SJSA1 (cell line): Measurements from ENCODE around the gene DPCD. TPM values are rescaled to one million over a fixed set of nuclear protein-coding genes. Genes with fewer than 3 reads are reported as not detected.

ENCODE experiments used
- DNase-seq, 2 experiments: peaks; one replicate each; pipeline ENCODE4 v3.0.0-alpha.2; 2015 to 2020; ENCODE audit warnings: low spot score in 2 of 2, low read depth in 1 of 2
- H3K27ac ChIP-seq: fragments of 250-450 bp; sonication (Bioruptor Pico); 2 replicates; pipeline ENCODE4 v1.5.1; 2020; ENCODE audit warnings: mild to moderate bottlenecking, moderate library complexity
- H3K27me3 ChIP-seq: fragments of 250-450 bp; sonication (Bioruptor Pico); replicated peaks from 2 replicates; pipeline ENCODE4 v1.5.1; 2020; ENCODE audit warnings: mild to moderate bottlenecking, moderate library complexity
- H3K36me3 ChIP-seq: fragments of 250-450 bp; sonication (Bioruptor Pico); 2 replicates; pipeline ENCODE4 v1.5.1; 2020; ENCODE audit warnings: mild to moderate bottlenecking
- H3K4me1 ChIP-seq: fragments of 250-450 bp; sonication (Bioruptor Pico); replicated peaks from 2 replicates; pipeline ENCODE4 v1.6.1; 2021; ENCODE audit warnings: mild to moderate bottlenecking
- H3K4me3 ChIP-seq: fragments of 250-450 bp; sonication (Bioruptor Pico); 2 replicates; pipeline ENCODE4 v1.5.1; 2020; ENCODE audit warnings: mild to moderate bottlenecking
- H3K9me3 ChIP-seq: fragments of 250-450 bp; sonication (Bioruptor Pico); replicated peaks from 2 replicates; pipeline ENCODE4 v1.5.1; 2020; ENCODE audit warnings: mild to moderate bottlenecking
- total RNA-seq: library from RNA; depleted of rRNA; stranded (reverse); fragments of >200 nt; shearing (Covaris generic); gene quantifications from 2 replicates; pipeline ENCODE4 v1.2.3, GENCODE V29; 2014

The DPCD gene
- total RNA-seq, 1 experiment from 2014 or later = 34.8 TPM

DNA sequence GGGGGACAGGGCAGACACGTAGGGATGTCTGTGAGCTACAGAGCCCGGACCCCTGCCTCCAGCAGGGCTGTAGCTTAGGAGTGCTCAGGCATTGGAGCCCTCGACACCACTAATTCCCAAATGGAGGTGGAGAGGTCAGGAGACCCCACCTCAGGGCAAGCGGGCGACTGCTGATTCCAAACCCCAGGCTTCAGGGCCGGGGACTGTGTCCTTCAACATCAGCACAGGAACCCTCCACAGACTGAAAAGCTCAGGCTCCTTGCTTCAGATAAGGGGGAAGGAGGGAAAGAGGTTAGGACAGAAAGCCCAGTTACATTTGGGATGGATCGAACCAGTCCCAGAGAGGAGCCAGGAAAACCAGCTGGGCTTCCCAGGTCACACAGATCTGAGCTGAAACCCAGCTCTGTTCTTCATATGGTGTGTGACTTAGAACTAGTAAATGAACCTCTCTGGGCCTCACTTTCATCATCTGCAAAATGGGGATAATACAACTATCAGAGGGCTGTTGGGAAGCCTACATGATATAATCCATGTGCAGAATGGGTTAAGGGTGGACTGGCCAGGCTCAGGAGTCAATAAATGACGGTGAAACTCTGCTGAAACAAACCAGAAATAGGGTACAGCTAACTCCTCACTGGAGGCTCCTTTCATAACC, 16.7 kb upstream of the DPCD start:
- H3K27ac ChIP-seq = no peak overlapping the region
- peaks cover 5% of the 10 kb centered on the region; the same call in 1 of the 2 replicates for H3K9me3 ChIP-seq
- H3K4me3 ChIP-seq = no peak overlapping the region
- peaks cover 24% of the 10 kb centered on the region for H3K27me3 ChIP-seq
- no peak for DNase-seq
- no peaks in the 10 kb centered on the region for H3K36me3 ChIP-seq
- peaks cover 19% of the 10 kb centered on the region for H3K4me1 ChIP-seq

DNA sequence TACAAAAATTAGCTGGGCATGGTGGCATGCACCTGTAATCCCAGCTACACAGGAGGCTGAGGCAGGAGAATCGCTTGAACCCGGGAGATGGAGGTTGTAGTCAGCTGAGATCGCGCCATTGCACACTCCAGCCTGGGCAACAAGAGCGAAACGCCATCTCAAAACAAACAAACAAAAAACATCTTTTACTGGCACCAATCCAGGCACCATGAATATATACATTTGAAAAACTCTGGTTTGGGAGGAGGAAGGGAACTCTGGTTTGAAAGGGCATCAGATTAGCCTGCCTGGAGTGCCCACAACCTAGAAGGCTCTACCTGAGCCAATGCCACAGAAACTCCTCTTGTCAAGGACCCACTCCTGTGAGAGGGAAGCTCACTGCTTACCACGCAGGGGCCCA, 16.0 kb upstream of the DPCD start:
- Histone ChIP-seq H3K27me3 (peaks cover 17% of the 10 kb centered on the region), H3K4me3 (no peak overlapping the region), H3K4me1 (peaks cover 16% of the 10 kb centered on the region), H3K36me3 (no peaks in the 10 kb centered on the region), H3K9me3 (peaks cover 5% of the 10 kb centered on the region; the same call in 1 of the 2 replicates), H3K27ac (no peak overlapping the region)
- DNase-seq = no peak

DNA sequence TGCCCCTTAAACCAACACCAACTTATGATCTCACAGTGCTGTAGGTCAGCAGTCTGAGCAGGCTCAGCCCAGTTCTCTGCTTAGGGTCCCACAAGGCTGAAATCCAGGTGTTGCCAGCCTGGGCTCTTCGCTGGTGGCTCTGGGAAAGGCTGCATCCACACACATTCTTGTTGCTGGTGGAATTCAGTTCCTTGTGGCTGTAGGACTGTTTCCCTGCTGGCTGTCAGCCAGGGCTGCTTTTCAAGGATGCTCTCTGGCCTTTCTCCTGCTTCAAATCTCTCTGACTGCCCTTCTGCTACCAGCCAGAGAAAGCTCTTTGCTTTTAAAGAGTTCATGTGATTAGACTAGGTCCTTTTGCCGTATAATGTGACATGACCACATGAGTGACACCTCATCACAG, 15.3 kb upstream of the DPCD start:
- Histone ChIP-seq H3K36me3 (no peaks in the 10 kb centered on the region), H3K9me3 (peaks cover 5% of the 10 kb centered on the region; the same call in 1 of the 2 replicates), H3K4me1 (peaks cover 16% of the 10 kb centered on the region), H3K27ac (no peak overlapping the region), H3K27me3 (peaks cover 11% of the 10 kb centered on the region), H3K4me3 (no peak overlapping the region)
- no peak for DNase-seq

DNA sequence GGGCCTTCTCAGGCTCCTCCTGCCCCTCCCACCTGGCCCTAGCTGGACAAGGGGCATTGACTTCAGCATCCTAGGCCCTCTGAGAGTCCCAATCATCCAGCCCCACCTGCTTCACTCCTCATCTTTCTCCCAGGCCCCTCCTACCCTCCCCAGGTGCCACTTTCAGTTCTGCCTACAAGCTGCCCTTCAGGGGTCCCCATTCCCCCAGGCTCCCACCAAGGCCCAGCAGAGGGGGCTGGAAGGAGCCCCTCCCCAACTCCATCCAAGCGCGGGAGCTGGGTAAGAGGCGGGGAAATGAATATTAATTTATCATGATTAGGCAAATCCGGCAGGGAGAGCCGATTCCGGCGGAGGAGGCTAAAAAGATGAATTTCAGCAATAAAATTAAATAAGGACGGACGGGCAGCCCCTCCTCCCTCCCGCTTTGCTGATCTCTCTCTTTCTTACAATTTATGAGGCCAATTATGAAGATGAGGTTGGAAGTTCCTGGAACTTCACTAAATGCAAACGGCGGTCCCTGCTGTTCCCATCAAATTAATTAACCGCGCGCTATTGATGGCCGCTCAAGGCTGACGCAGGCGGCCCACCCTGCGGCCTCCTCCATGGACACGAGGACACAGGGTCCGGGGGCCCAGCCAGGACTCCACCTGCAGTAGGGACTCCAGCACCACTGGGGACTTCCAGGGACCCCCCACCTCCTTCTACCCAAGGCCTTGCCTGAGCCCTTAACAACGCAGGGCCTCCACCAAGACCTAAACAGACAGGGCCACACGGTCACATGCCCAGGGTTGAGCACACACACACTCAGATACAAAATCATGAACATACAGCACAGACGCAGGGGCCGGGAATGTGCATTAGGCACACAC, 14.0 kb upstream of the DPCD start:
- Histone ChIP-seq H3K4me1 (peaks cover 16% of the 10 kb centered on the region), H3K4me3 (no peak overlapping the region), H3K27ac (no peak overlapping the region), H3K36me3 (no peaks in the 10 kb centered on the region; the same call in 1 of the 2 replicates), H3K9me3 (peaks cover 5% of the 10 kb centered on the region; the same call in 1 of the 2 replicates), H3K27me3 (peaks cover 8% of the 10 kb centered on the region)
- no peak for DNase-seq

DNA sequence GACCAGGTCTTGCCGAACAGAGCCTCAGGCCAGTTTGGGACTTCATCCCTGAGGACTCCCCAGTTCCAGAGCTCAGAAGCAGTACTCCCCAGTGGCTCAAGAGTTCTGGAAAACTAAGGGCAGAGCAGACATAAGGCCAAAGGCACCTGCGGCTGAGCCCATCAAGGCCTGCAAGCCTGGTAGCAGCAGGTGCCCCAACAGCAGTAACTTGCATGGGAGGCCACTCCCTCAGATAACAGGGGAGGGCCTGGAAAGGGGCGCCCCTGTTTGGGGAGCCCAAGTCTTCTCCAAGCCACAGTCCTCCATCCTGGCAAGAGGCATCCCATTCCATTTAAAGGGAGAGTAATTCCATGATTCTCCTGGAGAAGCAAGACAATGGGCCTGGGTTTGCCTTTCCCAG, 13.0 kb upstream of the DPCD start:
- Histone ChIP-seq H3K36me3 (peaks cover 4% of the 10 kb centered on the region; the same call in 1 of the 2 replicates), H3K4me3 (no peak overlapping the region), H3K27me3 (no peaks in the 10 kb centered on the region), H3K9me3 (peaks cover 5% of the 10 kb centered on the region; the same call in 1 of the 2 replicates), H3K4me1 (peaks cover 8% of the 10 kb centered on the region), H3K27ac (no peak overlapping the region)
- no peak for DNase-seq

DNA sequence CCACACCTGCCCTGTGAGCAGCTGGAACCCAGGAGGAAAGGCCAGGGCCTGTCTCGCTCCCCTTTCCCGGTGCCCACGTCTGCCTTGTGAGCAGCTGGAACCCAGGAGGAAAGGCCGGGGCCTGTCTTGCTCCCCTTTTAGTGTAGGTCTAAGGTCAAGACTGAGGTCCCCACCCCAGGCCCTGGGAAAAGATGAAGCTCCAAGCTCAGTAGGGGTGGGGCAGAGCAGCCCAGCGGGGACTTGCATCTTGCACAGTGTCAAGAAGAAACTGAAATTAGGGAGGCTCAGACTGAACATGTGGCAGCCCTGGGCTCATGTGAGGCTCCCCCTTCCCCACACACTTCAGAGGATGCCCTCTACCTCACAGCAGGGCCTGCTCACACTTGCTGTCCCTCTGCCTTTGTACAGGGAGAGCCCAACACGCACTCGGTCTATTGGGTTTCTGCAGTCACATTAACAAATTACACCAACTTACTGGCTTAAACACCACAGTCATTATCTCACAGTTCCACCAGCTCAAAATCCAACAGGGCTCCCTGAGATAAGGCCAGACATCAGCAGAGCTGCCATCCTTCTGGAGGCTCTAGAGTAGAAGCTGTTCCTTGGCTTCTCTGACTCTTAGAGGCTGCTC, 12.4 kb upstream of the DPCD start:
- Histone ChIP-seq H3K27ac (no peak overlapping the region), H3K36me3 (peaks cover 5% of the 10 kb centered on the region; the same call in 1 of the 2 replicates), H3K27me3 (no peaks in the 10 kb centered on the region), H3K4me3 (no peak overlapping the region), H3K4me1 (peaks cover 4% of the 10 kb centered on the region), H3K9me3 (peaks cover 5% of the 10 kb centered on the region; the same call in 1 of the 2 replicates)
- no peak for DNase-seq

DNA sequence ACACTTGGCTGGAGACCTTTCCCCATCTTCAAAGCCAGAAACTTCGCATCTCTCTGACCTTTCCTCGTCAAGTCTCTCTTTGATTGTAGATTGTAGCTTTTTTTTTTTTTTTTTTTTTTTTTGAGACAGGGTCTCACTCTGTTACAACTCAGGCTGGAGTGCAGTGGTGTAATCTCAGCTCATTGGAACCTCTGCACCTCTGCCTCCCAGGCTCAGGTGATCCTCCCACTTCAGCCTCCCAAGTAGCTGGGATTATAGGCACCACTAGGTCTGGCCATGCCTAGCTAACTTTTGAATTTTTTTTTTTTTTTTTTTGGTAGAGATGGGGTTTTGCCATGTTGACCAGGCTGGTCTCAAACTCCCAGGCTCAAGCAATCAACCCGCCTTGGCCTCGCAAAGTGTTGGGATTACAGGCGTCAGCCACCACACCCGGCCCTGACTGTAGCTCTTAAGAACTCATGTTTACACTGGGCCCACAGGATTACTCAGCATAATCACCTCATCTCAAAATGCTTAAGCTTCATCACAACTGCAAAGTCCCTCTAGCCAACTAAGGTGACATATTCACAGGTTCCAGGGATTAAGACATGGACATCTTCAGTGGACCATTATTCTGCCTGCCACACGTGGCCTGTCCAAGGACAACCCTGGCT, 11.8 kb upstream of the DPCD start:
- Histone ChIP-seq H3K4me3 (no peak overlapping the region), H3K27me3 (no peaks in the 10 kb centered on the region), H3K4me1 (peaks cover 4% of the 10 kb centered on the region; the same call in 1 of the 2 replicates), H3K36me3 (peaks cover 5% of the 10 kb centered on the region; the same call in 1 of the 2 replicates), H3K27ac (no peak overlapping the region), H3K9me3 (peaks cover 5% of the 10 kb centered on the region; the same call in 1 of the 2 replicates)
- DNase-seq = no peak

DNA sequence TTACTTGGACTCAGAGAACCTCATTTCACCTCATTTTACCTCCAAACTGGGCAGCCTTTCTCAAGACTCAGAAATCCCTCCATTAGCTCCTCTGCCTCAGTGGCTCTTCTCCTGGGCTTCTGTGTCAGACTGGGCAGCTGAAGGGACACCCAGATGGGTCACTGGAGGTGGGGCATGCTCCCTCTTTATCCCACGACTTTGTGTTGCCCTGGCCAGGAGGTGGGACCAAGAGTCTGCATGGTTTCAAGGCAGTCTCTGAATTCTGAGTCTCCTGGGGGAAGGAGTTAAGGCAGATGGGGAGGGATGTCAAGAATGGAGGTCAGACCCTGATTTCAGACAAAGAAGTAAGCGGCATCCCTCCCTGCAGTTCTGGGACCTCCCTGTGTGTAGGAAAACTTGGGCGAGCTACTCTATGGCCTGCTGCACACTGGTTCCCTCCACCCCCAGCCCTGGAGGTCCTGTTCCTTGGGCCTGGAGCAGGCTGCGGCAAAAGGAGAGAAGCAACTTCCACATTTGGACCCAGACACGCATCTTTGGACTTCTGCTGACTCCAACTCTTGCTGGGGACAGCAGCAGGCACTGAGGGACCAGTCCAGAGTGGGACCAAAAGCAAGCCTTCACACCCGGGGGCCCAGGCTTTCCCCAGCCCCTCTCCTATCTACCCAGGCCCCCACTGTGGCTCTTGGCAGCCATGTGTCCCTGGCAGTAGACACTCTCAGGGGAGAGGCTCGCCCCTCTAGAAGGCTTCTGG, 10.8 kb upstream of the DPCD start:
- H3K4me1 ChIP-seq = peaks cover 4% of the 10 kb centered on the region; the same call in 1 of the 2 replicates
- H3K36me3 ChIP-seq = peaks cover 5% of the 10 kb centered on the region; the same call in 1 of the 2 replicates
- peaks cover 5% of the 10 kb centered on the region; the same call in 1 of the 2 replicates for H3K9me3 ChIP-seq
- no peak for DNase-seq
- no peak overlapping the region for H3K27ac ChIP-seq
- H3K4me3 ChIP-seq = no peak overlapping the region
- H3K27me3 ChIP-seq = no peaks in the 10 kb centered on the region

DNA sequence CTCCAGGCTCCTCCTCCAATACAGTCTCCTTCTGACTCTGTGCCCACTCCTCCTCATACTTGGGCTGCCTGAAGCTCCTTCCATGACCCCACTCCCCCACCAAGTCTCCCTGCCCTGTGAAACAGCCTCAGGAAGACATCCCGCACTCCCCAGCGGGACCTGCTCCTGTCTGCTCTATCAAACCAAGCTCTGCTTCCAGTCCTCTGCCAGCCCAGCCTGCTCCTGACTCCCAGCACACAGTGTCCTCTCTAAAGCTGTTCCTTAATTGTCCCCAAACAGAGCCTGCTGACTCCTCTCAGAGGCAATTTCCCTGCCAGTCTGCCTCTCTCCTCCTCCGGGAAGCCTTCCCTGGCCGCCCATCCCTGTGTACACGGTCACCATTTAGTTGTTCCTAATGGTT, 9.9 kb upstream of the DPCD start:
- no peak for DNase-seq
- Histone ChIP-seq H3K9me3 (no peaks in the 10 kb centered on the region), H3K27me3 (no peaks in the 10 kb centered on the region), H3K4me3 (no peak overlapping the region), H3K36me3 (peaks cover 9% of the 10 kb centered on the region), H3K27ac (no peak overlapping the region), H3K4me1 (peaks cover 4% of the 10 kb centered on the region; the same call in 1 of the 2 replicates)

DNA sequence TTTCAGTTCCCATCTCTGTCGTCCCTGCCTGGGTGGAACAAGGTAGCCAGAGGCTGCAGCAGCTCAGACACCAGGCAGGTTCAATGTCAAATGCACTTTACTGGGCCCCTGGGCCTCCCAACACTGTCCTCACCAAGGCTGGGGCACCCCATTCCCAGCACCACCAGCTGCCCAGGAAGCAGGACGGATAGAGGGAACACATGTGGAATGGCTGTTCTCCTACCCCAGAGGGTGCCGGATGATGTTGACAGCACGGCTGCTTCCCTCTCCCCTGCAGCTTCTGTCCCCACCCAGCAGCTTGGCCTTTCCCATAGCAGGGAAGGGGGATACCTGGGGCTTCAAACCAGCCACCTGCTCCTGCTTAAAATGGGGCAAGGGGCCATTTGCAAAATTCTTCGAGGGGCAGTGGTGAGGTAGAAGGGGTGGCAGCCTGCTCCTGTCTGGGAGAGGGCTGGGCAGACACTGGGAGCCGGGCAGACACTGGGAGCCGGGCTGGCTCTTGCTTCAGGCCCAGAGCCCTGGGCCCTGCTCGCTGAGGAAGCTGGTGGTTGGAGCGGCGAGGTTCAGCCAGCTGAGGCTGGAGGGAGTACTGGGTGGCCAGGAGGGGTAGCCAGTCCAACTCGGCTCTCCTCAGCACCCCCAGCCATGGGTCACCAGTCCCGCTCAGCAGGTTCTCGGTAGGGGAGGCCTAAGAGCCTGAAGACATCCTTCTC, 9.2 kb upstream of the DPCD start:
- no peak overlapping the region for H3K27ac ChIP-seq
- peaks cover 16% of the 10 kb centered on the region for H3K36me3 ChIP-seq
- peaks cover 4% of the 10 kb centered on the region; the same call in 1 of the 2 replicates for H3K4me1 ChIP-seq
- no peak overlapping the region for H3K4me3 ChIP-seq
- H3K27me3 ChIP-seq = no peaks in the 10 kb centered on the region
- DNase-seq = no peak
- H3K9me3 ChIP-seq = no peaks in the 10 kb centered on the region

DNA sequence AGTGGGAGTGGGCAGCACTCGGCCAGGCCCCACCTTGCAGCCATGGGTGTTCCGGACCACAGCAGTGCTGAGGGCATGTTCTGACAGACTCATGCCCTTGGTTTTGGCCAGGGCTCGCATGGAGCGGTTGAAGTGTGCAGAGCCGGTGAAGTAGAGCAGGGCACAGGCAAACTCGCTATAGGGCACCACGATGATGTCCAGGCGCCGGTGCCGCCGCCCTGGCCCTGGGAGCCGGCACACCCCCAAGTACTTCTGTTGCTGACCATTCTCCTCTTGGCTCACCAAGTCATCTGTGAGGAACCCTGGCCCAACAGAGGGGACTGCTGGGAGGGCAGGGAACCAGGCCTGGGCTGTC, 8.6 kb upstream of the DPCD start:
- no peak overlapping the region for H3K27ac ChIP-seq
- no peak overlapping the region for H3K4me3 ChIP-seq
- peaks cover 17% of the 10 kb centered on the region for H3K36me3 ChIP-seq
- H3K9me3 ChIP-seq = no peaks in the 10 kb centered on the region
- peaks cover 4% of the 10 kb centered on the region; the same call in 1 of the 2 replicates for H3K4me1 ChIP-seq
- no peaks in the 10 kb centered on the region for H3K27me3 ChIP-seq
- DNase-seq = no peak
